GM21723 (cell line): ENCODE results near the gene GRIN3A.
"Not testable (repeated sequence)": the region's sequence is repeated elsewhere in the genome, so short reads cannot be mapped to it uniquely, and the experiment has no call there.

ENCODE experiments used
- ATAC-seq: cut with Tn5 transposase; IDR thresholded peaks from one replicate; pipeline ENCODE4 v1.9.1; 2021; ENCODE audit warnings: mild to moderate bottlenecking, moderate library complexity; ENCODE audit not compliant: unreplicated experiment

GRIN3A gene

GRCh38 chr9:101585740-101586139 lies 152.7 kb downstream of the GRIN3A start:
- no peak for ATAC-seq

GRCh38 chr9:101582553-101582952 lies 155.9 kb downstream of the GRIN3A start:
- ATAC-seq = no peak

GRCh38 chr9:101579711-101580545 lies 158.5 kb downstream of the GRIN3A start:
- ATAC-seq = no peak

GRCh38 chr9:101578378-101578777 lies 160.1 kb downstream of the GRIN3A start:
- ATAC-seq = peak; percentile 70

- no peak for ATAC-seq
Measured at GRCh38 chr9:101574731-101575333, 163.6 kb downstream of the GRIN3A start.

GRCh38 chr9:101572316-101572715 lies 166.1 kb downstream of the GRIN3A start:
- no peak for ATAC-seq

- ATAC-seq = no peak
Measured at GRCh38 chr9:101571114-101571513, 167.3 kb downstream of the GRIN3A start.

GRCh38 chr9:101569741-101570501 lies 168.5 kb downstream of the GRIN3A start:
- ATAC-seq = no peak

- ATAC-seq = no peak
Measured at GRCh38 chr9:101567725-101568350, 170.6 kb downstream of the GRIN3A start.

- ATAC-seq = peak; percentile 84
Measured at GRCh38 chr9:101566904-101567724, 171.3 kb downstream of the GRIN3A start.

- ATAC-seq = no peak
Measured at GRCh38 chr9:101564252-101564651, 174.2 kb downstream of the GRIN3A start.

GRCh38 chr9:101562966-101563365 lies 175.5 kb downstream of the GRIN3A start:
- no peak for ATAC-seq

- no peak for ATAC-seq
Measured at GRCh38 chr9:101561740-101562139, 176.7 kb downstream of the GRIN3A start.

GRCh38 chr9:101549472-101550098 lies 188.9 kb downstream of the GRIN3A start:
- not testable (repeated sequence) for ATAC-seq

GRCh38 chr9:101543098-101543735 lies 195.2 kb downstream of the GRIN3A start:
- ATAC-seq = no peak

- ATAC-seq = no peak
Measured at GRCh38 chr9:101540069-101540468, 198.4 kb downstream of the GRIN3A start.

GRCh38 chr9:101536938-101537337 lies 201.5 kb downstream of the GRIN3A start:
- no peak for ATAC-seq

GRCh38 chr9:101536351-101536750 lies 202.1 kb downstream of the GRIN3A start:
- ATAC-seq = no peak
